ENCODE data around the gene SEMA4B. TPM values are rescaled to one million over a fixed set of nuclear protein-coding genes. Genes with fewer than 3 reads are reported as not detected.

Gene SEMA4B
- total and polyA plus RNA-seq, 2 donors (not counting 1 experiment from before 2014, with no cell fraction given): 285 to 336 TPM

DNA sequence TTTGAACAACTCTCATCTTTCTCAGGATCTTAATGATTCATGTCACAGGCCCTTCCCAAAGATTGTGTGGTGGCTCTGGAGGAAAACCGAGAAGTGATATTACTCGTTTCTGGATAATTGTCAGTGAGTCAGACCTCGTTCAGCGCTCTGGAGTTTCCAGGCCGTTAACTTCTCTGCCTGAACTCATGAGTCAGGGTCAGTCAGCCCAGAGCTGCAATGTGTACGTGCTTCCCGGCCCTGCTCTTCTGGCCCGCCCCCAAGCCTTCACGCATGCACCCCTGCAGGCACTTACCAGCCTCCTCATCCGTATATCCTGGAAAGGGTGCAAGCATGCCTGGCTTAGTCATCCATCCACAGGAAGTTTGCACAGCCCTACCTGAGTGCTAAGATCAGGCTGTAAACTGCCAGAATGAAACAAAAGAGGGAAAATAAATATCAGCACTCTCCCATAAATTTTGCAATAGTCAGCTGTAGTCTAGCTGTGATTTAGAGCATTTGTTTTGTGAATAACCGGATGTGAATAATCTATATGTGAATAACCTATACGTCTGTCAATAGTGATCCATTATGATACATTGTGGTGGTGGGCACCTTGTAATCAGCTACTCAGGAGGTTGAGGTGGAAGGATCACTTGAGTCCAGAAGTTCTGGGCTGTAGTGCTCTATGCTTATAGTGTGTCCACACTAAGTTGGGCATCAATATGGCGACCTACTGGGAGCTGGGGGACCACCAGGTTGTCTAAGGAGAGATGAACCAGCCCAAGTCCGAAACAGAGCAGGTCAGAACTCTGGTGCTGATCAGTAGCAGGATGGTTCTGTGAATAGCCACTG, 35.3 kb upstream of the SEMA4B start:
- Histone ChIP-seq H2AFZ (ENCODE audit: insufficient read depth, low read depth, low read length, poor library complexity, severe bottlenecking) (no peak overlapping the region), H3K79me2 (ENCODE audit: control insufficient read depth, insufficient read depth, low read length) (peaks cover 5% of the 10 kb centered on the region), H3K27ac (ENCODE audit: low read length in 2 of 2) (no peak overlapping the region), H3K4me1 (ENCODE audit: control insufficient read depth in 2 of 2, insufficient read depth in 2 of 2, low read length in 2 of 2) (peaks cover 22 to 40% of the 10 kb centered on the region in 2 donors), H3K36me3 (replicated peaks in 1 of 2; ENCODE audit: control extremely low read depth in 1 of 2, control insufficient read depth in 1 of 2, extremely low read depth in 1 of 2, insufficient read depth in 2 of 2, low read length in 1 of 2) (no peaks in the 10 kb centered on the region), H4K20me1 (ENCODE audit: control insufficient read depth, insufficient read depth, low read length, poor library complexity, severe bottlenecking) (no peaks in the 10 kb centered on the region), H3K27me3 (replicated peaks in 1 of 4; ENCODE audit: control extremely low read depth in 1 of 4, control insufficient read depth in 3 of 4, insufficient read depth in 4 of 4, low read length in 3 of 4) (no peaks in the 10 kb centered on the region), H3K9me3 (ENCODE audit: control extremely low read depth in 1 of 3, control insufficient read depth in 2 of 3, insufficient read depth in 1 of 3, low read length in 2 of 3) (no peaks in the 10 kb centered on the region), H3K4me2 (replicated peaks; ENCODE audit: low read depth, low read length, poor library complexity, severe bottlenecking) (no peak overlapping the region), H3K4me3 (ENCODE audit: control extremely low read depth in 1 of 5, extremely low read depth in 1 of 5, insufficient read depth in 1 of 5, low read depth in 2 of 5, low read length in 4 of 5) (no peak overlapping the region), H3K9ac (ENCODE audit: low read length) (no peak overlapping the region)
- DNase-seq: no peak
- 67% methylated on average over 14 of the region's 14 CpGs for whole genome bisulfite sequencing (ENCODE audit: insufficient coverage)
- ATAC-seq (ENCODE audit: low read depth): peak; percentile 53
- CTCF ChIA-PET: interaction anchor here (1.3 to 7.3 kb wide), 3 partner anchors 10 to 25 kb away, joined by 3 to 82 read pairs (median 4); no protein-coding TSS in a partner anchor
- TF ChIP-seq, protein P1, sequence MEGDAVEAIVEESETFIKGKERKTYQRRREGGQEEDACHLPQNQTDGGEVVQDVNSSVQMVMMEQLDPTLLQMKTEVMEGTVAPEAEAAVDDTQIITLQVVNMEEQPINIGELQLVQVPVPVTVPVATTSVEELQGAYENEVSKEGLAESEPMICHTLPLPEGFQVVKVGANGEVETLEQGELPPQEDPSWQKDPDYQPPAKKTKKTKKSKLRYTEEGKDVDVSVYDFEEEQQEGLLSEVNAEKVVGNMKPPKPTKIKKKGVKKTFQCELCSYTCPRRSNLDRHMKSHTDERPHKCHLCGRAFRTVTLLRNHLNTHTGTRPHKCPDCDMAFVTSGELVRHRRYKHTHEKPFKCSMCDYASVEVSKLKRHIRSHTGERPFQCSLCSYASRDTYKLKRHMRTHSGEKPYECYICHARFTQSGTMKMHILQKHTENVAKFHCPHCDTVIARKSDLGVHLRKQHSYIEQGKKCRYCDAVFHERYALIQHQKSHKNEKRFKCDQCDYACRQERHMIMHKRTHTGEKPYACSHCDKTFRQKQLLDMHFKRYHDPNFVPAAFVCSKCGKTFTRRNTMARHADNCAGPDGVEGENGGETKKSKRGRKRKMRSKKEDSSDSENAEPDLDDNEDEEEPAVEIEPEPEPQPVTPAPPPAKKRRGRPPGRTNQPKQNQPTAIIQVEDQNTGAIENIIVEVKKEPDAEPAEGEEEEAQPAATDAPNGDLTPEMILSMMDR (IDR thresholded peaks at IDR 0.05): no peak
- no peak for TF ChIP-seq EZH2 (IDR thresholded peaks at IDR 0.05; ENCODE audit: borderline replicate concordance, insufficient read depth, low read depth, low read length, poor library complexity, severe bottlenecking)
- no peaks in the 10 kb centered on the region for H3K27me3 Mint-ChIP-seq
- H3K4me1 Mint-ChIP-seq: peaks cover 55% of the 10 kb centered on the region
- H3K9me3 Mint-ChIP-seq (ENCODE audit: insufficient read depth): no peaks in the 10 kb centered on the region
- POLR2A ChIA-PET: no interaction called here
- peak overlapping the region; percentile 30 for H3K4me3 Mint-ChIP-seq
- peak overlapping the region; percentile 59 for H3K27ac Mint-ChIP-seq
- intact Hi-C loops (cut with micrococcal nuclease): no loop called here

DNA sequence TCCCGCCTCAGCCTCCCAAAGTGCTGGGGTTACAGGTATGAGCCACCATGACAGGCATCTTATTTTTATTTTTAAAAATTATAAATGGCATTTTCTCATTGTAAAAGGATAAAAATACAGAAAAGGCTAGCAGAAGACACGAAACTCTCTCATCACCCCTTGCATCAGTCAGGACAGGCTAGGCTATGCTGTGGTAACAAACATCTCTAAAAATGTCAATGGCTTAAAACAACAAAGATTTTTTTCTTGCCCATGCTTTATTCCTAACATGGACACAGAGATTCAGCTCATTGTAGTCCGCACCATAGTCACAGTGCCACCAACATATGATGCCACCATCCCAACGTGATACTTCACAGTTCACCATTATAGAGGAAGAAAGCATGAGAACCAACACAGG, 34.0 kb upstream of the SEMA4B start:
- CTCF ChIA-PET: interaction anchor here (1.3 to 2.0 kb wide), 3 partner anchors 9 to 24 kb away, joined by 3 to 5 read pairs (median 4); no protein-coding TSS in a partner anchor
- Histone ChIP-seq H3K4me2 (replicated peaks; ENCODE audit: low read depth, low read length, poor library complexity, severe bottlenecking) (no peak overlapping the region), H3K27ac (ENCODE audit: low read length in 2 of 2) (no peak overlapping the region), H3K4me1 (ENCODE audit: control insufficient read depth in 2 of 2, insufficient read depth in 2 of 2, low read length in 2 of 2) (peaks cover 11 to 27% of the 10 kb centered on the region in 2 donors), H4K20me1 (ENCODE audit: control insufficient read depth, insufficient read depth, low read length, poor library complexity, severe bottlenecking) (no peaks in the 10 kb centered on the region), H3K9ac (ENCODE audit: low read length) (no peak overlapping the region), H3K27me3 (replicated peaks in 1 of 4; ENCODE audit: control extremely low read depth in 1 of 4, control insufficient read depth in 3 of 4, insufficient read depth in 4 of 4, low read length in 3 of 4) (no peaks in the 10 kb centered on the region), H3K4me3 (ENCODE audit: control extremely low read depth in 1 of 5, extremely low read depth in 1 of 5, insufficient read depth in 1 of 5, low read depth in 2 of 5, low read length in 4 of 5) (no peak overlapping the region), H3K9me3 (ENCODE audit: control extremely low read depth in 1 of 3, control insufficient read depth in 2 of 3, insufficient read depth in 1 of 3, low read length in 2 of 3) (no peaks in the 10 kb centered on the region), H3K36me3 (replicated peaks in 1 of 2; ENCODE audit: control extremely low read depth in 1 of 2, control insufficient read depth in 1 of 2, extremely low read depth in 1 of 2, insufficient read depth in 2 of 2, low read length in 1 of 2) (no peaks in the 10 kb centered on the region), H2AFZ (ENCODE audit: insufficient read depth, low read depth, low read length, poor library complexity, severe bottlenecking) (no peak overlapping the region), H3K79me2 (ENCODE audit: control insufficient read depth, insufficient read depth, low read length) (peaks cover 4% of the 10 kb centered on the region)
- Mint-ChIP-seq H3K27ac (no peak overlapping the region), H3K9me3 (ENCODE audit: insufficient read depth) (no peaks in the 10 kb centered on the region), H3K27me3 (no peaks in the 10 kb centered on the region), H3K4me1 (peaks cover 44% of the 10 kb centered on the region), H3K4me3 (no peak overlapping the region)
- TF ChIP-seq, protein P1 (IDR thresholded peaks at IDR 0.05): no peak
- no peak for TF ChIP-seq EZH2 (IDR thresholded peaks at IDR 0.05; ENCODE audit: borderline replicate concordance, insufficient read depth, low read depth, low read length, poor library complexity, severe bottlenecking)
- no peak for DNase-seq
- intact Hi-C loops (cut with micrococcal nuclease): no loop called here
- POLR2A ChIA-PET: interaction anchor here (0.6 kb wide), 1 partner anchor 46 kb away, joined by 4 read pairs; no protein-coding TSS in a partner anchor
- ATAC-seq (ENCODE audit: low read depth): no peak
- WGBS (ENCODE audit: insufficient coverage): 100% methylated on average over 3 of the region's 4 CpGs
